HG03378 (cell line): ENCODE results near the gene ABRAXAS1.

Experiments used
- ATAC-seq: cut with Tn5 transposase; IDR thresholded peaks from one replicate; pipeline ENCODE4 v1.9.1; 2021; ENCODE audit warnings: mild to moderate bottlenecking, moderate library complexity; ENCODE audit not compliant: unreplicated experiment

The ABRAXAS1 gene

GRCh38 chr4:83454686-83455085, 30.2 kb downstream of the ABRAXAS1 start:
- ATAC-seq: no peak

- ATAC-seq: no peak
These were observed 35.9 kb downstream of the ABRAXAS1 start for GRCh38 chr4:83449009-83449408.

- peak; percentile 62 for ATAC-seq
These were observed 44.0 kb downstream of the ABRAXAS1 start for GRCh38 chr4:83440899-83441298.

GRCh38 chr4:83440148-83440814, 44.6 kb downstream of the ABRAXAS1 start:
- no peak for ATAC-seq

- no peak for ATAC-seq
These were observed 46.2 kb downstream of the ABRAXAS1 start for GRCh38 chr4:83438719-83439118.

- ATAC-seq: no peak
These were observed 48.2 kb downstream of the ABRAXAS1 start for GRCh38 chr4:83436680-83437079.

GRCh38 chr4:83431200-83431599, 53.7 kb downstream of the ABRAXAS1 start:
- ATAC-seq: no peak

- no peak for ATAC-seq
These were observed 66.7 kb downstream of the ABRAXAS1 start for GRCh38 chr4:83418211-83418610.

- no peak for ATAC-seq
These were observed 67.3 kb downstream of the ABRAXAS1 start for GRCh38 chr4:83417566-83417965.

GRCh38 chr4:83413676-83414075, 71.2 kb downstream of the ABRAXAS1 start:
- no peak for ATAC-seq
